Loucy (cell line): ENCODE results near the gene CRYZ.

ENCODE experiments used
- H2AFZ ChIP-seq: fragments of 200-600 bp; sonication (generic); 2 replicates; pipeline ENCODE4 v1.6.0; 2016; ENCODE audit warnings: antibody characterized with exemption, mild to moderate bottlenecking, low read length, moderate library complexity
- H3F3A ChIP-seq: fragments of 200-600 bp; 2 replicates; pipeline ENCODE4 v1.6.0; 2016; ENCODE audit warnings: antibody characterized with exemption, low read depth, mild to moderate bottlenecking
- H3K27me3 ChIP-seq: fragments of 200-600 bp; sonication (generic); 2 replicates; pipeline ENCODE4 v1.6.1; 2014; ENCODE audit warnings: low read length, mild to moderate bottlenecking; ENCODE audit not compliant: insufficient read depth, poor library complexity, severe bottlenecking
- H3K36me3 ChIP-seq: fragments of 200-600 bp; sonication (generic); 2 replicates; pipeline ENCODE4 v1.6.1; 2016; ENCODE audit warnings: low read length; ENCODE audit not compliant: insufficient read depth
- H3K4me1 ChIP-seq: fragments of 200-600 bp; sonication (generic); 2 replicates; pipeline ENCODE4 v1.5.1; 2014; ENCODE audit warnings: low read length, mild to moderate bottlenecking; ENCODE audit not compliant: insufficient read depth, poor library complexity, severe bottlenecking
- H3K4me2 ChIP-seq: fragments of 200-600 bp; sonication (generic); 2 replicates; pipeline ENCODE4 v1.6.0; 2014; ENCODE audit warnings: antibody characterized with exemption, low read length, low read depth, mild to moderate bottlenecking; ENCODE audit not compliant: poor library complexity, severe bottlenecking
- H3K4me3 ChIP-seq: fragments of 200-600 bp; sonication (generic); 2 replicates; pipeline ENCODE4 v1.5.1; 2014; ENCODE audit warnings: low read length, mild to moderate bottlenecking, mixed read lengths; ENCODE audit not compliant: poor library complexity, severe bottlenecking
- H3K79me2 ChIP-seq: fragments of 200-600 bp; sonication (generic); 2 replicates; pipeline ENCODE4 v1.6.1; 2014; ENCODE audit warnings: low read length; ENCODE audit not compliant: insufficient read depth
- H3K9ac ChIP-seq: fragments of 200-600 bp; sonication (generic); 2 replicates; pipeline ENCODE4 v1.6.0; 2014; ENCODE audit warnings: mild to moderate bottlenecking, low read depth, low read length, moderate library complexity; ENCODE audit not compliant: poor library complexity, severe bottlenecking
- H3K9me2 ChIP-seq: fragments of 200-600 bp; sonication (generic); replicated peaks from 2 replicates; pipeline ENCODE4 v1.6.1; 2016; ENCODE audit warnings: low read depth, low read length, mixed read lengths
- H3K9me3 ChIP-seq: fragments of 200-600 bp; sonication (generic); 2 replicates; pipeline ENCODE4 v1.6.1; 2014; ENCODE audit warnings: mild to moderate bottlenecking, antibody characterized with exemption, low read length, low read depth; ENCODE audit not compliant: insufficient read depth
- H4K20me1 ChIP-seq: fragments of 200-600 bp; sonication (generic); 2 replicates; pipeline ENCODE4 v1.6.0; 2014; ENCODE audit warnings: antibody characterized with exemption, low read length, mild to moderate bottlenecking; ENCODE audit not compliant: insufficient read depth, poor library complexity, severe bottlenecking
- CTCF ChIP-seq: fragments of 200-600 bp; sonication (generic); conservative IDR thresholded peaks from 2 replicates; pipeline ENCODE4 v1.5.1; 2014; ENCODE audit warnings: mild to moderate bottlenecking, antibody characterized with exemption, low read length
- EZH2phosphoT487 ChIP-seq: fragments of 200-600 bp; IDR thresholded peaks from 2 replicates; pipeline ENCODE4 v1.6.1; 2018; ENCODE audit warnings: antibody characterized with exemption, mild to moderate bottlenecking, moderate library complexity, borderline replicate concordance

Gene CRYZ

GRCh38 chr1:74729741-74730478, 2.9 kb downstream of the CRYZ start:
- Histone ChIP-seq H3K4me1 (peaks cover 34% of the 10 kb centered on the region), H3F3A (0 out of 2 replicates have a peak, but pooled peaks cover 3% of the 10 kb centered on the region), H3K9me2 (no peaks in the 10 kb centered on the region), H3K4me3 (peak overlapping the region; percentile 24), H3K9me3 (peaks cover 11% of the 10 kb centered on the region; the same call in 1 of the 2 replicates), H2AFZ (no peak overlapping the region), H3K36me3 (no peaks in the 10 kb centered on the region), H3K79me2 (peaks cover 21% of the 10 kb centered on the region), H3K4me2 (peak overlapping the region; percentile 90), H3K27me3 (no peaks in the 10 kb centered on the region), H3K9ac (no peak overlapping the region), H4K20me1 (peaks cover 9% of the 10 kb centered on the region)
- TF ChIP-seq EZH2phosphoT487, result no peak
- no peak for TF ChIP-seq CTCF

GRCh38 chr1:74728736-74729135, 4.1 kb downstream of the CRYZ start:
- Histone ChIP-seq H3K9me2 (no peaks in the 10 kb centered on the region), H3K4me2 (peak overlapping the region; percentile 90), H3K4me3 (no peak overlapping the region), H3K36me3 (no peaks in the 10 kb centered on the region), H3K4me1 (peaks cover 28% of the 10 kb centered on the region), H4K20me1 (no peaks in the 10 kb centered on the region), H3K79me2 (peaks cover 10% of the 10 kb centered on the region; the same call in 1 of the 2 replicates), H2AFZ (no peak overlapping the region), H3K9ac (no peak overlapping the region), H3F3A (0 out of 2 replicates have a peak, but pooled peaks cover 3% of the 10 kb centered on the region), H3K27me3 (no peaks in the 10 kb centered on the region), H3K9me3 (peaks cover 11% of the 10 kb centered on the region; the same call in 1 of the 2 replicates)
- TF ChIP-seq EZH2phosphoT487, result no peak
- no peak for TF ChIP-seq CTCF

DNA sequence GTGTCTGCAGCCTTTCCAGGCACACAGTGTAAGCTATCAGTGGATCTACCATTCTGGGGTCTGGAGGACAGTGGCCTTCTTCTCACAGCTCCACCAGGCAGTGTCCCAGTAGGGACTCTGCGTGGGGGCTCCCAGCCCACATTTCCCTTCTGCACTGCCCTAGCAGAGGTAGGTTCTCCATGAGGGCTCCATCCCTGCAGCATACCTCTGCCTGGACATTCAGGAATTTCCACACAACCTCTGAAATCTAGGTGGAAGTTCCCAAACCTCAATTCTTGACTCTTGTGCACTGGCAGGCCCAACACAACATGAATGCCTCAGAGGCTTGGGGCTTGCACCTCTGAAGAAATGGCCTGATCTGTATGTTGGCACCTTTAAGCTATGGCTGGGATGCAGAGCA, 6.8 kb downstream of the CRYZ start:
- TF ChIP-seq CTCF (no peak), EZH2phosphoT487 (no peak)
- no peaks in the 10 kb centered on the region for H3K9me2 ChIP-seq
- H3K79me2 ChIP-seq, result peaks cover under 1% of the 10 kb centered on the region; the same call in 1 of the 2 replicates
- peaks cover 14% of the 10 kb centered on the region; the same call in 1 of the 2 replicates for H3K36me3 ChIP-seq
- H3K27me3 ChIP-seq, result no peaks in the 10 kb centered on the region
- H3K9ac ChIP-seq, result no peak overlapping the region
- H3K4me1 ChIP-seq, result peaks cover 22% of the 10 kb centered on the region
- H3K4me3 ChIP-seq, result no peak overlapping the region
- no peak overlapping the region for H3K4me2 ChIP-seq
- no peaks in the 10 kb centered on the region for H3F3A ChIP-seq
- peaks cover 11% of the 10 kb centered on the region; the same call in 1 of the 2 replicates for H3K9me3 ChIP-seq
- no peak overlapping the region for H2AFZ ChIP-seq
- no peaks in the 10 kb centered on the region for H4K20me1 ChIP-seq
